Activated T-cell treated with anti-CD3 and anti-CD28 coated beads for 1 hour (primary cell): ENCODE measurements around the gene RERGL.
"Not testable (repeated sequence)": the region's sequence is repeated elsewhere in the genome, so short reads cannot be mapped to it uniquely, and the experiment has no call there.

Experiments used
- DNase-seq: peaks from one replicate; pipeline ENCODE4 v3.0.0-alpha.2; 2020; ENCODE audit warnings: low read depth

The RERGL gene

GRCh38 chr12:18090093-18090492, at the start of gene RERGL:
Gene RERGL (minus strand): TSS chr12:18090193. CDS start chr12:18090140, 53 bp downstream.
- DNase-seq: no peak

GRCh38 chr12:18139254-18139653, 49.3 kb upstream of the RERGL start:
- no peak for DNase-seq

GRCh38 chr12:18135509-18135908, 45.5 kb upstream of the RERGL start:
- DNase-seq: no peak

GRCh38 chr12:18135086-18135485, 45.1 kb upstream of the RERGL start:
- DNase-seq: no peak

GRCh38 chr12:18130851-18131250, 40.9 kb upstream of the RERGL start:
- no peak for DNase-seq

- DNase-seq: no peak
Measured at GRCh38 chr12:18123707-18124106, 33.7 kb upstream of the RERGL start.

- DNase-seq: no peak
Measured at GRCh38 chr12:18120899-18121298, 30.9 kb upstream of the RERGL start.

GRCh38 chr12:18108611-18109010, 18.6 kb upstream of the RERGL start:
- DNase-seq: no peak

GRCh38 chr12:18103624-18104023, 13.6 kb upstream of the RERGL start:
- no peak for DNase-seq

GRCh38 chr12:18101043-18101442, 11.1 kb upstream of the RERGL start:
- no peak for DNase-seq

- no peak for DNase-seq
Measured at GRCh38 chr12:18084080-18084479, 5.9 kb downstream of the RERGL start.

GRCh38 chr12:18079541-18080246, 10.3 kb downstream of the RERGL start:
- no peak for DNase-seq

- no peak for DNase-seq
Measured at GRCh38 chr12:18074001-18074400, 16.0 kb downstream of the RERGL start.

- DNase-seq: no peak
Measured at GRCh38 chr12:18072723-18073122, 17.3 kb downstream of the RERGL start.

- no peak for DNase-seq
Measured at GRCh38 chr12:18071336-18071735, 18.7 kb downstream of the RERGL start.

- DNase-seq: no peak
Measured at GRCh38 chr12:18068355-18068754, 21.6 kb downstream of the RERGL start.

- no peak for DNase-seq
Measured at GRCh38 chr12:18066666-18067065, 23.3 kb downstream of the RERGL start.

GRCh38 chr12:18062867-18063266, 27.1 kb downstream of the RERGL start:
- DNase-seq: not testable (repeated sequence)

GRCh38 chr12:18057051-18057450, 32.9 kb downstream of the RERGL start:
- DNase-seq: no peak

GRCh38 chr12:18054925-18055619, 34.9 kb downstream of the RERGL start:
- no peak for DNase-seq

GRCh38 chr12:18045446-18045992, 44.5 kb downstream of the RERGL start:
- no peak for DNase-seq

- DNase-seq: not testable (repeated sequence)
Measured at GRCh38 chr12:18040060-18040742, 49.8 kb downstream of the RERGL start.
